Activated CD8-positive, alpha-beta T cell treated with anti-CD3 and anti-CD28 coated beads, Interleukin-2, amount 10 ng/mL, durations not matched to agents 7 days and 5 days (primary cell): ENCODE results near the gene TBX5. TPM values are rescaled to one million over a fixed set of nuclear protein-coding genes. Genes with fewer than 3 reads are reported as not detected.

ENCODE experiments used
- ATAC-seq: fragments of 150-1000 bp; cut with Tn5 transposase; one replicate; pipeline ENCODE4 v1.10.0; 2021; ENCODE audit warnings: moderate library complexity
- CTCF ChIA-PET: fragments of 350-600 bp; sonication (Branson Sonifier 250); formaldehyde crosslinking; loops from one replicate; lab custom pipeline; 2021; ENCODE audit warnings: antibody characterized with exemption; lab: Charles Lee
- POLR2A ChIA-PET: fragments of 350-600 bp; sonication (Branson Sonifier 250); formaldehyde crosslinking; loops from one replicate; lab custom pipeline; 2021; ENCODE audit warnings: antibody characterized with exemption; lab: Charles Lee
- DNase-seq: peaks from one replicate; pipeline ENCODE4 v3.0.0-alpha.2; 2020
- H3K27ac Mint-ChIP-seq: one replicate; pipeline ENCODE4 v1.8.0; 2021; ENCODE audit warnings: mild to moderate bottlenecking, mixed read lengths
- H3K27me3 Mint-ChIP-seq: one replicate; pipeline ENCODE4 v1.8.0; 2021; ENCODE audit warnings: low read depth, mixed read lengths
- H3K36me3 Mint-ChIP-seq: one replicate; pipeline ENCODE4 v1.8.0; 2021; ENCODE audit warnings: low read depth, mixed read lengths
- H3K4me1 Mint-ChIP-seq: one replicate; pipeline ENCODE4 v1.8.0; 2021; ENCODE audit warnings: low read depth, mixed read lengths
- H3K4me3 Mint-ChIP-seq: one replicate; pipeline ENCODE4 v1.8.0; 2021; ENCODE audit warnings: mild to moderate bottlenecking, mixed read lengths
- H3K9me3 Mint-ChIP-seq: one replicate; pipeline ENCODE4 v1.8.0; 2022; ENCODE audit warnings: mixed read lengths; ENCODE audit not compliant: insufficient read depth
- total RNA-seq, 2 experiments: library from RNA; stranded (reverse); gene quantifications; one replicate each; pipeline ENCODE4 v1.2.3, GENCODE V29; 2021

TBX5 gene
- total RNA-seq, 2 experiments from 2014 or later, result not detected

DNA sequence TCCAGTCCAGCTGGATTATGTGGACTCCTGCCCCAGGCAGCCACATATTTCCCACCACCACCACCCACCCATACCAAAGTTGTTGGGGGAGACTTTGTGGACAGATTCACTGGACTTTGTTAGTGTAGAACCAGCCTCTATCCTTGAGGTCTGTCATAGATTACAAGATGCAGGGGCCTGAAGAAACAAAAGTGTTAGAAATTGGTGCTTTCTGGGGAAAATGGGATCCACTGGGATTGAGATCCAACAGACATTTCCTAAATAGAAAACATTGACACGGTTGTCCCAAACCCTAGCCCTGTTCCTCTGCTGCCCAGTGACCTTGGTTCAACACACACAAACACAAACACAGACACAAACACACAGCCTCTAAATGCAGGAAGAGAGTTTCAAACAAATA lies 36.6 kb upstream of the TBX5 start:
- DNase-seq (no peak), ATAC-seq (no peak)
- Mint-ChIP-seq H3K9me3 (peaks cover 6% of the 10 kb centered on the region), H3K4me3 (no peak overlapping the region), H3K27me3 (peaks cover 84% of the 10 kb centered on the region), H3K36me3 (peaks cover 5% of the 10 kb centered on the region), H3K27ac (no peak overlapping the region), H3K4me1 (no peaks in the 10 kb centered on the region)
- POLR2A ChIA-PET, result no interaction called here
- CTCF ChIA-PET, result no interaction called here

- ChIA-PET POLR2A (no interaction called here), CTCF (no interaction called here)
- ATAC-seq, result no peak
- DNase-seq, result no peak
- no peak overlapping the region for H3K27ac Mint-ChIP-seq
- H3K4me3 Mint-ChIP-seq, result no peak overlapping the region
- H3K36me3 Mint-ChIP-seq, result peaks cover 5% of the 10 kb centered on the region
- H3K27me3 Mint-ChIP-seq, result peaks cover 83% of the 10 kb centered on the region
- H3K4me1 Mint-ChIP-seq, result no peaks in the 10 kb centered on the region
- H3K9me3 Mint-ChIP-seq, result peaks cover 6% of the 10 kb centered on the region
Measured at GRCh38 chr12:114441545-114441944, 35.6 kb upstream of the TBX5 start.

DNA sequence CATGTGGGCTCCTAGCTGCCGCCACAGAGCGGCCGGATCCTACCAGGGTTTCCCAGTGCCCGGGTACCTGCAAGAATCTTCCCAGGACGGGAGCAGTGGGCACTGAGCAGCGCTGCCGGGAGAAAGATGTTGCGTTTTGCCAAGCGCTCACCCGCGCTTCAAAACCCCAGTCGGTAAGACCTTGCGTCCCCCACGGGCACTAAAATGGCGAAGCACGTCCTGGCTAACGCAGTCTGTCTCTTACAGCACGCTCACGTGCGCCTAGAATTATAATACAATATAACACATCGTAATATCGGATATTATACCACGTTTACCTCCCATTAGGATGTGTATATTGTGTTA lies 35.1 kb upstream of the TBX5 start:
- H3K27me3 Mint-ChIP-seq, result peaks cover 77% of the 10 kb centered on the region
- DNase-seq (no peak), ATAC-seq (no peak)
- peaks cover 5% of the 10 kb centered on the region for H3K36me3 Mint-ChIP-seq
- H3K9me3 Mint-ChIP-seq, result peaks cover 6% of the 10 kb centered on the region
- no peak overlapping the region for H3K4me3 Mint-ChIP-seq
- peak overlapping the region; percentile 30 for H3K27ac Mint-ChIP-seq
- CTCF ChIA-PET, result no interaction called here
- POLR2A ChIA-PET, result no interaction called here
- H3K4me1 Mint-ChIP-seq, result no peaks in the 10 kb centered on the region

- Mint-ChIP-seq H3K4me3 (peak overlapping the region; percentile 25), H3K4me1 (no peaks in the 10 kb centered on the region), H3K27me3 (peaks cover 74% of the 10 kb centered on the region), H3K27ac (peak overlapping the region; percentile 30), H3K9me3 (peaks cover 6% of the 10 kb centered on the region), H3K36me3 (peaks cover 5% of the 10 kb centered on the region)
- DNase-seq, result no peak
- ChIA-PET POLR2A (no interaction called here), CTCF (no interaction called here)
- no peak for ATAC-seq
Measured at GRCh38 chr12:114440270-114441038, 34.5 kb upstream of the TBX5 start.

DNA sequence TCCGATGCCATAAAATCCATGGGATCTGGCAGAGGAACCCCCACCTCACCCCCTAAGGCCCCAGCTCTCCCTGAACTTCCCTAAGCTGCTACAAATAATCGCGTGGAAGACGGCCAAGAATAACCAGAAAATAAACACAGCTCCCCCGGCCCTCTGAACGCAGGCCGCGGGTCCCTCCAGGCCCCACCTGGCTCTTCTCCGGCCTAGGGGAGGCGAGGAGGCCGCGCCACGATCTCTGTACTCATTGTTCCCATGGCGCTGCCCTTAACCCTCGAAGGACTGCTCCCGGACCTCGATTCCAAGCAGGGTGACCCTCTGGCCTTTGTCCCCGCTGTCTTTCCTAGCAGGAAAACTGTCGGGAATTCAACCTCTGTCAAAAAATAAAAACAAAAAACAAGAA lies 33.9 kb upstream of the TBX5 start:
- DNase-seq, result no peak
- ChIA-PET POLR2A (no interaction called here), CTCF (no interaction called here)
- Mint-ChIP-seq H3K27me3 (peaks cover 68% of the 10 kb centered on the region), H3K4me1 (no peaks in the 10 kb centered on the region), H3K4me3 (peak overlapping the region; percentile 25), H3K27ac (no peak overlapping the region), H3K36me3 (peaks cover 4% of the 10 kb centered on the region), H3K9me3 (peaks cover 6% of the 10 kb centered on the region)
- ATAC-seq, result no peak

DNA sequence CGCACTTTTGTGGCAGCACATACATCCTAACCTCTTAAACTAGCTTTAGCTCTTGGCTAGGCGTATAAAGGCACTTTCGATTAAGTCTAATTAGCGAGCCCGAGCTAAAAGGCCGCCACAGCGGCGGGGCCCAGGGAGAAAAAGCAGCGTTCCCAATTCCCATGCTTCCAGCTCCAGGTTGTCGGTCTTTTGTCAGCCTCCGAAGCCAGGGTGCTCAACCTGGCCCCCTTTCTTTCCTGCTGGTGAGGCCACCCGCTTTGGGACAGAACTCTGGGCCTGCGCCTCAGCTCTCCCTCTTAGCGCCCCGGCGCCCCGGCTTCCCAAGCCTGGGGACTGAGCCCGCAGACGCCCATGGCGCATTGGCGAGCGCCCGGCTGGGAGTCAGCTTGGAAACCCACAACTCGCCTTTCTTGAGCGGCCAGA lies 33.3 kb upstream of the TBX5 start:
- POLR2A ChIA-PET, result no interaction called here

GRCh38 chr12:114438635-114439256 lies 32.8 kb upstream of the TBX5 start:
- no peak overlapping the region for H3K27ac Mint-ChIP-seq
- peaks cover 6% of the 10 kb centered on the region for H3K9me3 Mint-ChIP-seq
- CTCF ChIA-PET, result no interaction called here
- H3K4me3 Mint-ChIP-seq, result no peak overlapping the region
- no peaks in the 10 kb centered on the region for H3K4me1 Mint-ChIP-seq
- no peak for ATAC-seq
- peaks cover 3% of the 10 kb centered on the region for H3K36me3 Mint-ChIP-seq
- POLR2A ChIA-PET, result no interaction called here
- DNase-seq, result no peak
- H3K27me3 Mint-ChIP-seq, result peaks cover 58% of the 10 kb centered on the region

More for the DNA sequence above, 33.3 kb upstream of the TBX5 start:
- Mint-ChIP-seq H3K27me3 (peaks cover 63% of the 10 kb centered on the region), H3K9me3 (peaks cover 6% of the 10 kb centered on the region), H3K27ac (no peak overlapping the region), H3K4me1 (no peaks in the 10 kb centered on the region), H3K36me3 (peaks cover 3% of the 10 kb centered on the region), H3K4me3 (no peak overlapping the region)
- ATAC-seq, result no peak
- CTCF ChIA-PET, result no interaction called here
- no peak for DNase-seq

- POLR2A ChIA-PET, result no interaction called here
- Mint-ChIP-seq H3K4me3 (no peak overlapping the region), H3K27me3 (peaks cover 19% of the 10 kb centered on the region), H3K4me1 (no peaks in the 10 kb centered on the region), H3K27ac (no peak overlapping the region), H3K9me3 (no peaks in the 10 kb centered on the region), H3K36me3 (no peaks in the 10 kb centered on the region)
- ATAC-seq (no peak), DNase-seq (no peak)
- CTCF ChIA-PET, result no interaction called here
Measured at GRCh38 chr12:114434341-114434740, 28.4 kb upstream of the TBX5 start.

DNA sequence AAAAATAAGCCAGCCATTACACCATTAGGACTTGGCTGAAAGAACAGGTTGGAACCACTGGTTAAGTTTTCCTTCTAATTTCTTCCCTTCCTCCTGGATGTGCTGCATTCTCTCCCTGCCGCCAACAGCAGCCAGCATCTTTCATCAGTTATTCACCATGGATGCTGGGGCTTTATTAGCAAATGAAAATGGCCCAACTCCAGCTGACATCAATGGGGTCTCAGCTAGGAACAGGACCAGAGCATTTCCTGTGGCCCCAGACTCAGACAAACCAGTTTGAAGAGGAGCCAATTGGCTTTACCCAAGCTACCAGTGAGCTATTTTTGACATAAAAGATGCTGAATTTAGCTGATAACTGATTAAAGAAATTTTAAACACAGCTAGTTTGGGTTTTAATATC lies 26.0 kb upstream of the TBX5 start:
- no peaks in the 10 kb centered on the region for H3K9me3 Mint-ChIP-seq
- POLR2A ChIA-PET, result no interaction called here
- no peak overlapping the region for H3K27ac Mint-ChIP-seq
- no peak for DNase-seq
- no peaks in the 10 kb centered on the region for H3K36me3 Mint-ChIP-seq
- no peak overlapping the region for H3K4me3 Mint-ChIP-seq
- CTCF ChIA-PET, result no interaction called here
- H3K27me3 Mint-ChIP-seq, result no peaks in the 10 kb centered on the region
- ATAC-seq, result no peak
- H3K4me1 Mint-ChIP-seq, result no peaks in the 10 kb centered on the region

GRCh38 chr12:114430306-114430705 lies 24.4 kb upstream of the TBX5 start:
- H3K4me1 Mint-ChIP-seq, result no peaks in the 10 kb centered on the region
- no peak overlapping the region for H3K4me3 Mint-ChIP-seq

GRCh38 chr12:114425031-114425626 lies 19.2 kb upstream of the TBX5 start:
- H3K4me1 Mint-ChIP-seq, result no peaks in the 10 kb centered on the region
- H3K9me3 Mint-ChIP-seq, result no peaks in the 10 kb centered on the region
- H3K4me3 Mint-ChIP-seq, result no peak overlapping the region
- POLR2A ChIA-PET, result no interaction called here
- DNase-seq (no peak), ATAC-seq (no peak)
- H3K27ac Mint-ChIP-seq, result no peak overlapping the region
- CTCF ChIA-PET, result no interaction called here
- H3K36me3 Mint-ChIP-seq, result no peaks in the 10 kb centered on the region
- no peaks in the 10 kb centered on the region for H3K27me3 Mint-ChIP-seq

More at GRCh38 chr12:114430306-114430705, 24.4 kb upstream of the TBX5 start:
- ChIA-PET POLR2A (no interaction called here), CTCF (no interaction called here)
- Mint-ChIP-seq H3K27me3 (no peaks in the 10 kb centered on the region), H3K27ac (no peak overlapping the region), H3K9me3 (no peaks in the 10 kb centered on the region), H3K36me3 (no peaks in the 10 kb centered on the region)
- ATAC-seq (no peak), DNase-seq (no peak)

DNA sequence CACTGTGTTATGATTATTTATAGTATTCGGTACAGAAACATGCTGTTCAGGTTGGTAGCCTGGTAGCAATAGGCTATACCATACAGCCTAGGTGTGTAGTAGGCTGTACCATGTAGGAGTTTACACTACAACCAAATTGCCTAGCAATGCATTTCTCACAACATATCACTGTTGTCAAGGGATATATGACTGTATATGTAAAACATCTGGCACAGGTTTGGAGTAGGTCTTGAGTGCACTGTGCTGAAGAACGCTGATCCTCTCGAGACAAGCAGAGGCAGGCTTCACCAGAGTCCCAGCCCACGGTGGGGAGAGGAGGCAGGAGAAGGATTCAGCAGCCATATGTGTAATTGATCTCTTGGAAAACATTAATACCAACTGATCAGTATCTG lies 15.0 kb upstream of the TBX5 start:
- ATAC-seq (no peak), DNase-seq (no peak)
- Mint-ChIP-seq H3K4me1 (no peaks in the 10 kb centered on the region), H3K27me3 (peaks cover 4% of the 10 kb centered on the region), H3K36me3 (no peaks in the 10 kb centered on the region), H3K27ac (no peak overlapping the region), H3K4me3 (no peak overlapping the region), H3K9me3 (no peaks in the 10 kb centered on the region)
- CTCF ChIA-PET, result no interaction called here
- POLR2A ChIA-PET, result no interaction called here
